Measurements from ENCODE around the gene CLDN12. TPM values are rescaled to one million over a fixed set of nuclear protein-coding genes. Genes with fewer than 3 reads are reported as not detected.

The CLDN12 gene
- total and polyA plus RNA-seq, 12 donors = 12.6 to 47.6 (median 37.4) TPM

- ATAC-seq (no peak), DNase-seq (no peak)
- Histone ChIP-seq H3K27me3 (no peaks in the 10 kb centered on the region), H3K4me3 (no peak overlapping the region), H3K4me1 (peaks cover 0 to 74% (median 39%) of the 10 kb centered on the region in 9 donors), H3K36me3 (peaks cover 0 to 71% (median 21%) of the 10 kb centered on the region in 9 donors), H3K27ac (peak overlapping the region in 4 of 10 donors; percentile 33 to 89 (median 89)), H3K9me3 (no peaks in the 10 kb centered on the region)
- 87 to 93% methylated on average over 1 of the region's 1 CpG for WGBS, 2 donors
- no peak for TF ChIP-seq CTCF (IDR thresholded peaks at IDR 0.05)
- intact Hi-C loops (cut with DNase I) = loop anchor here in 1 of 10 donors (10.0 kb wide), 1 partner anchor 163 kb away; the partner anchor contains the start of gene CFAP69
Measured at GRCh38 chr7:90407484-90407821, 4.2 kb downstream of the CLDN12 start.

- DNase-seq = no peak
- intact Hi-C loops (cut with DNase I) = loop anchor here in 1 of 10 donors (10.0 kb wide), 1 partner anchor 163 kb away; the partner anchor contains the start of gene CFAP69
- ATAC-seq = no peak
- no peak for TF ChIP-seq CTCF (IDR thresholded peaks at IDR 0.05)
- Histone ChIP-seq H3K27me3 (no peaks in the 10 kb centered on the region), H3K9me3 (no peaks in the 10 kb centered on the region), H3K36me3 (peaks cover 0 to 78% (median 21%) of the 10 kb centered on the region in 9 donors), H3K4me3 (no peak overlapping the region), H3K27ac (no peak overlapping the region), H3K4me1 (peaks cover 0 to 78% (median 39%) of the 10 kb centered on the region in 9 donors)
- 88 to 95% methylated on average over 1 of the region's 1 CpG for WGBS, 2 donors
Measured at GRCh38 chr7:90408142-90408541, 4.9 kb downstream of the CLDN12 start.

- Histone ChIP-seq H3K27me3 (no peaks in the 10 kb centered on the region), H3K4me3 (no peak overlapping the region), H3K4me1 (peaks cover 0 to 80% (median 33%) of the 10 kb centered on the region in 9 donors), H3K9me3 (no peaks in the 10 kb centered on the region), H3K36me3 (peaks cover 0 to 94% (median 21%) of the 10 kb centered on the region in 9 donors), H3K27ac (peak overlapping the region in 2 of 10 donors; percentile 38 to 42)
- intact Hi-C loops (cut with DNase I) = loop anchor here in 2 of 10 donors (10.0 kb wide), 2 partner anchors 95 to 165 kb away; partner anchors contain the start of gene CFAP69 (in 1 of the 2)
- DNase-seq (no peak), ATAC-seq (peak in 4 of 8 donors; percentile 40 to 69 (median 46))
- 57 to 65% methylated on average over 3 of the region's 3 CpGs for WGBS, 2 donors
- no peak for TF ChIP-seq CTCF (IDR thresholded peaks at IDR 0.05)
Measured at GRCh38 chr7:90409667-90410066, 6.4 kb downstream of the CLDN12 start.

- TF ChIP-seq CTCF (IDR thresholded peaks at IDR 0.05) = no peak
- H3K4me1 ChIP-seq = peaks cover 0 to 61% (median 15%) of the 10 kb centered on the region in 9 donors
- H3K4me3 ChIP-seq = no peak overlapping the region
- 61 to 79% methylated on average over 2 of the region's 2 CpGs for WGBS, 2 donors
- peak in 3 of 8 donors; percentile 43 to 65 (median 52) for ATAC-seq
- no peak for DNase-seq
- intact Hi-C loops (cut with DNase I) = loop anchor here in 1 of 10 donors (10.0 kb wide), 1 partner anchor 97 kb away; no protein-coding TSS in a partner anchor
- peaks cover 0 to 89% (median 15%) of the 10 kb centered on the region in 9 donors for H3K36me3 ChIP-seq
- H3K27ac ChIP-seq = peak overlapping the region in 4 of 10 donors; percentile 3 to 40 (median 14)
- H3K9me3 ChIP-seq = no peaks in the 10 kb centered on the region
- H3K27me3 ChIP-seq = no peaks in the 10 kb centered on the region
Measured at GRCh38 chr7:90411510-90411909, 8.2 kb downstream of the CLDN12 start.
